ENCODE data around the gene RARB. TPM values are rescaled to one million over a fixed set of nuclear protein-coding genes. Genes with fewer than 3 reads are reported as not detected.

Gene RARB
- total RNA-seq, 1 experiment from 2014 or later = not detected

GRCh38 chr3:25481386-25481785 is 53.3 kb downstream of the RARB start:
- no peak overlapping the region for H2AFZ ChIP-seq (ENCODE audit: low read length)
- no peak for DNase-seq
- intact Hi-C loops (cut with micrococcal nuclease) = no loop called here

GRCh38 chr3:25483456-25483855 is 55.4 kb downstream of the RARB start:
- Histone ChIP-seq H3K9ac (ENCODE audit: low read length) (no peak overlapping the region), H3K4me3 (ENCODE audit: low read length) (no peak overlapping the region), H4K20me1 (ENCODE audit: low read length) (no peaks in the 10 kb centered on the region), H3K4me2 (ENCODE audit: low read length) (no peak overlapping the region), H3K27ac (ENCODE audit: low read length) (no peak overlapping the region), H3K36me3 (ENCODE audit: low read depth, low read length) (no peaks in the 10 kb centered on the region), H2AFZ (ENCODE audit: low read length) (no peak overlapping the region), H3K27me3 (ENCODE audit: low read length) (peaks cover 47% of the 10 kb centered on the region), H3K79me2 (ENCODE audit: low read length) (no peaks in the 10 kb centered on the region), H3K9me3 (ENCODE audit: low read length) (no peaks in the 10 kb centered on the region), H3K9me2 (replicated peaks; ENCODE audit: low read length) (no peaks in the 10 kb centered on the region), H3K4me1 (ENCODE audit: insufficient read depth, low read length) (no peaks in the 10 kb centered on the region), H3F3A (ENCODE audit: low read length, unreplicated experiment) (no peaks in the 10 kb centered on the region)
- TF ChIP-seq, protein P1, sequence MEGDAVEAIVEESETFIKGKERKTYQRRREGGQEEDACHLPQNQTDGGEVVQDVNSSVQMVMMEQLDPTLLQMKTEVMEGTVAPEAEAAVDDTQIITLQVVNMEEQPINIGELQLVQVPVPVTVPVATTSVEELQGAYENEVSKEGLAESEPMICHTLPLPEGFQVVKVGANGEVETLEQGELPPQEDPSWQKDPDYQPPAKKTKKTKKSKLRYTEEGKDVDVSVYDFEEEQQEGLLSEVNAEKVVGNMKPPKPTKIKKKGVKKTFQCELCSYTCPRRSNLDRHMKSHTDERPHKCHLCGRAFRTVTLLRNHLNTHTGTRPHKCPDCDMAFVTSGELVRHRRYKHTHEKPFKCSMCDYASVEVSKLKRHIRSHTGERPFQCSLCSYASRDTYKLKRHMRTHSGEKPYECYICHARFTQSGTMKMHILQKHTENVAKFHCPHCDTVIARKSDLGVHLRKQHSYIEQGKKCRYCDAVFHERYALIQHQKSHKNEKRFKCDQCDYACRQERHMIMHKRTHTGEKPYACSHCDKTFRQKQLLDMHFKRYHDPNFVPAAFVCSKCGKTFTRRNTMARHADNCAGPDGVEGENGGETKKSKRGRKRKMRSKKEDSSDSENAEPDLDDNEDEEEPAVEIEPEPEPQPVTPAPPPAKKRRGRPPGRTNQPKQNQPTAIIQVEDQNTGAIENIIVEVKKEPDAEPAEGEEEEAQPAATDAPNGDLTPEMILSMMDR (conservative IDR thresholded peaks at IDR 0.05; ENCODE audit: low read depth, low read length) = no peak
- TF ChIP-seq EZH2 (IDR thresholded peaks at IDR 0.05; ENCODE audit: low read length, unreplicated experiment) = no peak
- TF ChIP-seq EZH2phosphoT487 (IDR thresholded peaks at IDR 0.05; ENCODE audit: borderline replicate concordance, low read length) = no peak
- ChIA-PET CTCF (no interaction called here), POLR2A (ENCODE audit: unreplicated experiment) (no interaction called here)
- no peak for DNase-seq
- no TSS peak for BruUV-seq (replicated peaks)
- ATAC-seq = no peak
- intact Hi-C loops (cut with micrococcal nuclease) = no loop called here

More at GRCh38 chr3:25481386-25481785, 53.3 kb downstream of the RARB start:
- no peak for ATAC-seq
- CTCF ChIA-PET = no interaction called here
- H3F3A ChIP-seq (ENCODE audit: low read length, unreplicated experiment) = no peaks in the 10 kb centered on the region
- H3K79me2 ChIP-seq (ENCODE audit: low read length) = no peaks in the 10 kb centered on the region
- no peaks in the 10 kb centered on the region for H4K20me1 ChIP-seq (ENCODE audit: low read length)
- H3K4me3 ChIP-seq (ENCODE audit: low read length) = no peak overlapping the region
- no peak overlapping the region for H3K4me2 ChIP-seq (ENCODE audit: low read length)
- H3K36me3 ChIP-seq (ENCODE audit: low read depth, low read length) = no peaks in the 10 kb centered on the region
- H3K9me3 ChIP-seq (ENCODE audit: low read length) = no peaks in the 10 kb centered on the region
- no peaks in the 10 kb centered on the region for H3K9me2 ChIP-seq (replicated peaks; ENCODE audit: low read length)
- no peak overlapping the region for H3K9ac ChIP-seq (ENCODE audit: low read length)
- H3K4me1 ChIP-seq (ENCODE audit: insufficient read depth, low read length) = no peaks in the 10 kb centered on the region
- no TSS peak for BruUV-seq (replicated peaks)
- no peak overlapping the region for H3K27ac ChIP-seq (ENCODE audit: low read length)
- POLR2A ChIA-PET (ENCODE audit: unreplicated experiment) = no interaction called here
- TF ChIP-seq, protein P1 (conservative IDR thresholded peaks at IDR 0.05; ENCODE audit: low read depth, low read length) = no peak
- TF ChIP-seq EZH2phosphoT487 (IDR thresholded peaks at IDR 0.05; ENCODE audit: borderline replicate concordance, low read length) = no peak
- H3K27me3 ChIP-seq (ENCODE audit: low read length) = peaks cover 27% of the 10 kb centered on the region

- Histone ChIP-seq H3K4me1 (ENCODE audit: insufficient read depth, low read length) (no peaks in the 10 kb centered on the region), H3K27me3 (ENCODE audit: low read length) (peaks cover 50% of the 10 kb centered on the region), H3K79me2 (ENCODE audit: low read length) (no peaks in the 10 kb centered on the region), H3K9me3 (ENCODE audit: low read length) (no peaks in the 10 kb centered on the region), H2AFZ (ENCODE audit: low read length) (no peak overlapping the region), H3K36me3 (ENCODE audit: low read depth, low read length) (no peaks in the 10 kb centered on the region), H3K9me2 (replicated peaks; ENCODE audit: low read length) (no peaks in the 10 kb centered on the region), H3K4me3 (ENCODE audit: low read length) (no peak overlapping the region), H4K20me1 (ENCODE audit: low read length) (no peaks in the 10 kb centered on the region), H3K9ac (ENCODE audit: low read length) (no peak overlapping the region), H3F3A (ENCODE audit: low read length, unreplicated experiment) (no peaks in the 10 kb centered on the region), H3K4me2 (ENCODE audit: low read length) (no peak overlapping the region), H3K27ac (ENCODE audit: low read length) (no peak overlapping the region)
- CTCF ChIA-PET = no interaction called here
- POLR2A ChIA-PET (ENCODE audit: unreplicated experiment) = no interaction called here
- BruUV-seq (replicated peaks) = no TSS peak
- no peak for ATAC-seq
- intact Hi-C loops (cut with micrococcal nuclease) = no loop called here
- DNase-seq = no peak
- TF ChIP-seq EZH2phosphoT487 (IDR thresholded peaks at IDR 0.05; ENCODE audit: borderline replicate concordance, low read length) = no peak
- TF ChIP-seq, protein P1 (conservative IDR thresholded peaks at IDR 0.05; ENCODE audit: low read depth, low read length) = no peak
- no peak for TF ChIP-seq EZH2 (IDR thresholded peaks at IDR 0.05; ENCODE audit: low read length, unreplicated experiment)
Observed at GRCh38 chr3:25485673-25486072, 57.6 kb downstream of the RARB start.

All from PC-3 (cell line).